HG03457 (cell line): ENCODE results near the gene SKP1.

ENCODE experiments used
- ATAC-seq: cut with Tn5 transposase; IDR thresholded peaks from one replicate; pipeline ENCODE4 v1.9.1; 2021; ENCODE audit warnings: moderate number of reproducible peaks; ENCODE audit not compliant: unreplicated experiment

Gene SKP1

GRCh38 chr5:134130239-134130945 is 46.4 kb downstream of the SKP1 start:
- no peak for ATAC-seq

- ATAC-seq, result no peak
Observed at GRCh38 chr5:134129411-134130238, 47.1 kb downstream of the SKP1 start.

GRCh38 chr5:134128648-134128995 is 48.1 kb downstream of the SKP1 start:
- no peak for ATAC-seq

DNA sequence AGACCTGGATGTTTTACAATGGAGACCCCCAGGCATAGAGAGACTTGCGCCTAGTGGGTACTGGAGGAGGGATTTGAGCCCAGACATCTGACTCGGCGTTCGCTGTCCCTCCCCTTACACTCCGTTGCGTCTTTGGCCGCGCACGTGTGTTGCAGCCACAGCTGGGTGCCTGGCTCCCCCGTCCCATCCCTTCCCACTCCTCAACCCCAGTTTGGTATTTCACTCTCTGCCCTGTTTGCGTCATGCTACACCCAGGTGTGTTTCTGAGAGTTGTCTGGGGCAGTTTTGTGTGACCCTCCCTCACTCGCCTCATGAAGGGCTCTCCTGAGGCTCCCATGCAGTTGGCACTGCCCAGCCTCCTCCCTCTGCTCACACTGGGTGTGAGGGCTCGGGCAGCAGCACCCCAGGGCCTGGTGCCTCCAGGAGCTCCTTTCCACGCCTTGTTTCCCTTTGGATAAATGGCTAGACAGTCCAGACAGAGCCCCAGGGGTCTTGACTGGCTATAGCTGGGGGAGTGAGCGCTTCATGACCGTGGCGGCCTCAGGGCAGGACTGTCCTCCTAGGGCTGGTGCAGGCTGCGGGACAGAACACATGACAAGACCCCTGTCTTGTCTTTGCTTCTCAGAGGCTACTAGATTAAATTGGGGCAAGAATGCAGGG is 48.6 kb downstream of the SKP1 start:
- ATAC-seq, result no peak

DNA sequence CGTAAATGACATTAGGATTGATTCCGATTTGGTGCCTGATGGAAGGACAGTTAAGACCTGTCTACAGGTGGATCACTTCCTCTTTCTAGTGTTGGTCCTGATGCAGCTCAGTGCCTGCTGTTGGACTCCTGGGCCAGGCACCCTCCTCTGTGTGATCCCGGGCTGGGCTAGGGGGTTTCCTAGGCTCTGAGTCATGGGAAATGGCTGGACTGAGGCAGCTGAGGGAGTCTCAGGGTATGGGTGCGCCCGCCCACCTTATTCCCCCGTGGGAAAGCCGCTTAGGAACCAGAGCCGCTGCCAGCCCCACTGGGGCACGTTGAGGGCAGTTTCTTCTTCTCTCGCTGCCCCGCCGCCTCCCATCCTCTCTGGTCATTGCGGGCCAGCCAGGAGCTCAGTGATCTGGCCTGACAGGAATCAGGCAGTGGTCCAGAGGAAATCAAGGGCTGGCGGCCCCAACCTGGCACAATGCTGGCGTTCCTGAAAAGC is 49.3 kb downstream of the SKP1 start:
- ATAC-seq, result no peak

DNA sequence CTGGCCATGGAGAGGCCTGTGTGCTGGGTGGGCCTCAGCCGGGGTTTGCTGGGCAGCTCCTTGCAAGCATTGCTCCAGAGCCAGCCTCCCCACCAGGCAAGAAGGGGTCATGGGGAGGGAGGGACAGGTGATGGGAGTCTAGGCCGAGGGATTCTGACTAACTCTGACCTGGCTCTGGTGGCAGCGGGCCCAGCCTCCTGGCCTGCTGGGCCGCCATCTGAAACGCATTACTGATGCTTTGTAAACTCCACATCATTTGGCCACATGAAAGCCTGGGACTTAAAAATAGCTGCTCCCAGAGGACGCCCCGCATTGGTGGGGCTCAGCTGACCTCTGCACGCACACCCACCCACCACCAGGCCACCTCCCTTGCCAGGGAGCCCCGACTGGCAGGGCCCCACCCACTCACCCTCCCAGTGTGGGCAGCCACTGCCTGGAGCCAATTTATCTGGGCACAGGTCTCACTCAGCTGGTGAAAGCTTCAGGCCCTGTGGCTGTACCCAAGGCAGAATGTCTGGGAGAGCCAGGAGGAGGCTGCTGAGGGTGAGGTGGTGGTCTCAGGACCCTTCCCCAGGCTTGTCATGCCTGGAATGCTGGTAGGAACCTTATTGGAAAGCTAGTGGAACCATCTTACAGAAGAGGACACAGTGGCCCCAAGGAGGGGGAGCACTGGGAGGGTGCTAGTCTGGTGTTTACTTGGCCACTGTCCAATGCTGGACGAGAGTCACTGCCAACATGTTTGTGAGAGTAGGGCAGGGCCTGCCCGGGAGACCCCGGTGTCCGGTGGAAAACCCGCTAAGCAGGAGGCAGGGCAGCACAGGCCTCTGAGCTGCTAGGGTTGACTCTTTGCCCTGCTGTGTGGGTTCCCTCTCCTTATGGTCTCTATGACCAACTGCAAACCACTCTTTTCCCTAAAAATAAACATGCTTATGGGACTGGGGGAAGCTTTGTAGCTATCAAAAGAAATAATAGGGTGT is 51.4 kb downstream of the SKP1 start:
- ATAC-seq, result no peak

- ATAC-seq, result no peak
Observed at GRCh38 chr5:134124289-134125038, 52.3 kb downstream of the SKP1 start.

DNA sequence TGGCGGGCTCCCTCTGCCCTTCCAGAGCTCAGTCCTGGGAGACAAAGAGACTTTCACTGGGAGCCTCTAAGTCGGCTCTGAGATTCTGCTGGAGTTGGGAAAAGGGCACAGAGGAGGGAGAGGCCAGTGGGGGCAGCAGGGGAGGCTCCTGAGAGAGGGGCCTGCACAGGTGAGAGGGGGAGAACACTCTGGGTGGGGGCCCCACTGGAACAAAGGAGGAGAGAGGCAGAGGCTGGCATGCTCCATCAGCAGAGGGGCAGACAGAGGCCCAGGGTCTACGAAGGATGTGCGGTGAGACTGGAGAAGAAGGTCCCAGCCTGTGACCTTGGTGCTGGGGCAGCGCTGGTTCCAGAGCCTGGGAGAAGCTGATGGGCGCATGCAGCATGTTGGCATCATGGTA is 53.4 kb downstream of the SKP1 start:
- ATAC-seq, result no peak

DNA sequence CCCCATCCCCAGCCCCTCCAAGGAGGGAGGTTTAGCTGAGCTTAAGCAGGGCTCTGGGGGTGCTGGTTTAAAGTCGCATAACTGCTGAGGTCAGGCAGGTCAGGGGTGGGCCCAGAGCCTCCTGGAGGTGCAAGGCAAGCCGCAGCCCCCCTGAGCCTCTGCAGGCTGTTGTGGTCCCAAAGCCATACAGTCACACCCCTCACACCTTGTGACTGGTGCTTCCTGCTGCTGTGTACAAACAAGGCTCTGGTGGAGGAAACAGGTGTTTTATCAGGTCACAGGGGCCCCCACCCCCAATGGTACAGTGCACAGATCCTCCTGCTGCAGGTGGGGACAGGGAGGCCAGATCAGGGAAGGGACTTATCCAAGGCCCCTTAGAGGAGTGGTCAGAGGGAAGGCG is 54.2 kb downstream of the SKP1 start:
- no peak for ATAC-seq

DNA sequence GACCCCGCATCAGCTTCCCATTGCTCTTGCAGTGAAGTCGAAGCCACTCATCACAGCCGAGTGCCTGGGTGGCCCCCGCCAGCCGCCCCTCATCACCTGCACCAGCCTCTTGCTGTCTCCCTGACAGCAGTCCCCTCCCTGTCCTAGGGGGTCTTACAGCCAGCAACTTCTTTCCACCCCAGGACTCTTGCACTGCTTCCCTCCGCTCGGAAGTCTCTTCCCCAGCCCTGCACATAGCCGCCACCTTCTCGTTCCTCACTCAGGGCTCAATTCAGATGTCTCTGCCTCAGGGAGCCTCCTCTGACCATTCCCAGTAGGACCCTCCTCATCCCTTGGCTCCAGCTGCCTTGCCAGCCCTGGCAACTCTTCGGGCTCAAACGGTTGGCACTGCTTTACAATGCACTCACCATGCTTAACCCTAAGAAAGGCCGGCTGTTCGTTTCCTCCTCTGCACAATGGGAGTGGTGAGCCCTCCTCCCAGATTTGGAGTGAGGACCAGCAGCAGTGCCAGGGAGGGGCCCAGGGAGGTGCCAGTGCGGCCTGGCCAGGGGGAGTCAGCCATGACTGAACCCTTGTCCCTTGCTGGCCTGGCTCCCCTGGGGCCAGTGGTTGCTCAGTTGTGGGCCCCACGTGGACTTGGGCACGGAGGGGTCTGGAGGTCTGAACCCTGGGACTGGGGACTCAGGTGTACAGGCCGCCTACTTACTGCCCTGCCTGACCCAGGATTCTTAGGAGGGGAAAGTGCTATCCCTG is 56.2 kb downstream of the SKP1 start:
- no peak for ATAC-seq

DNA sequence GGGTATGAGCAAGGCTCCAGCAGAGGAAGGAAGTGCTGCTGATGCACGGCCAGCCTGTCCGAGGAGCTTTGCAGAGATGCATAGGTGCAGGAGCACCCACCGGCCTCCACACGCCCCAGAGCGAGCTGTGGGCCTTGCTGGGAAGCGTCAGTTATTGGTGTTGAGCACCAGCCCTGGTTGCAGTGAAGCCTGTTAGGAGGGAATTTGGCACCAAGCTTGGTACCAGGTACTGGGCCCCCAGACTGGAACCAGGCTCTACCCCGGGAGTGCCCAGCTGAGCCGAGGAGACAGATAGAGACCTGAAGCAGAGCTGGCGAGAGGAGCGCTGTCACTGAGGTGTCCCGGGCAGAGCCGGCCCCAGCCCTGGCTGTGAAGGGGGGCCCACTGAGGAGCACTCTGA is 57.0 kb downstream of the SKP1 start:
- ATAC-seq, result no peak

- no peak for ATAC-seq
Observed at GRCh38 chr5:134118212-134118835, 58.4 kb downstream of the SKP1 start.

DNA sequence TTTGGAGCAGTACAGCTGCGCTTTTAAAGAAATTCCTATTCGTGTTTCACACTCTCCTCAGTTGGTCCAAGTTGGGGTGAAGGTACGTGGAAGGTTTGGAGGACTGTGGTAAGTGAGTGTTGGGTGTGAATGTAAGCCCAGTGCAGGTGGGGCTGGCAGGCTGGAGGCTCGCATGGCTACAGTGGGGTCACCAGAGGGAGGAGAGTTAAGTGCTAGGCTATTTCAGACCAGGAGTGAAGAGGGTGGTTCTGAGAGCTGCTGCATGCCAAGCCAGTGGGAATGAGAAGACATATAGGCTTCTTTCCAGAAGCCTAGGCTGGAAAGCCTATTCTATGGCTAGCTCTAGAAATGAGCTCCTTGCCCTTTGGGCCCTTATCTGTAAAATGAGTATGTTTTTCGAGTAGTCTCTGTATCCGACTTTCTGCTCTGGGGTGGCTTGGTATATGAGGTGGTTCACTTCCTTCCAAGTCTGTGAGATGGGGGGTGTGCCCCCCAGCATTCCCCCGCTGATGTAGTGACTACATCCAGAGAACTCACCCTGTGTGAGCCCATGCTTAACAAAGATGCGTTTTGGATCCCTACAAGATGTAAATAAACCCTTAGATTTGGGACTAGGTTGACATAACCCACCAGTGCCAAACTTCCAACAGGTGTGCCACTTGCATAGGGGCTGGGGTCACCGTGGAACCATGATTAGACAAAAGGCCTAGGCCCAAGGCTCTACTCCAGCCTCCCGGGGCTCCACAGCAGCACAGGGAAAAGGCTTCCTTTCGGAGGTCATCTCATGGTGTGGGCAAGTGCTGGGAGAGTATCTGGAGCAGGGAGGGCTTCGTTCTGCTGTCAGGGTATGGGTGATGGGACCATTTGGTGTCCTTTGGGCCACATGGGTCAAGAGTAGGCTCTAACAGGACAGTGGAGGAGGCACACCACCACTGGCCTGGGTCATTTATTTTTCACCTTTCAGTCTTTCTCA is 59.7 kb downstream of the SKP1 start:
- no peak for ATAC-seq

GRCh38 chr5:134116286-134116685 is 60.5 kb downstream of the SKP1 start:
- no peak for ATAC-seq

DNA sequence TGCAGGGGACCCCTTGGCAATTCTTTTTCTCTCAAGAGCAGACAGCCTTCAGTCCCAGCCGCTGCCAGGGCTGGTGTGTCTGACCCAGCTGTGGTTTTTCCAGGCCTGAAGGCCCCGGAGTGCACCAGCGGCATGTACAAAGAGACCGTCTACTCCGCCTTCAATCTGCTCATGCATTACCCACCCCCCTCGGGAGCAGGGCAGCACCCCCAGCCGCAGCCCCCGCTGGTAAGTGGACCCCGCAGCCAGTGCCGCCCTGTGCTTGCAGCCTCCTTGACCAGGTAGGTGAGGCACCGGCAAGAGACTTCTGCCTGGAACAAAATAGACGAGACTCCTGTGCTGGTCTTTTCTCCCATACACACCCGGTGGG is 61.0 kb downstream of the SKP1 start:
- no peak for ATAC-seq

DNA sequence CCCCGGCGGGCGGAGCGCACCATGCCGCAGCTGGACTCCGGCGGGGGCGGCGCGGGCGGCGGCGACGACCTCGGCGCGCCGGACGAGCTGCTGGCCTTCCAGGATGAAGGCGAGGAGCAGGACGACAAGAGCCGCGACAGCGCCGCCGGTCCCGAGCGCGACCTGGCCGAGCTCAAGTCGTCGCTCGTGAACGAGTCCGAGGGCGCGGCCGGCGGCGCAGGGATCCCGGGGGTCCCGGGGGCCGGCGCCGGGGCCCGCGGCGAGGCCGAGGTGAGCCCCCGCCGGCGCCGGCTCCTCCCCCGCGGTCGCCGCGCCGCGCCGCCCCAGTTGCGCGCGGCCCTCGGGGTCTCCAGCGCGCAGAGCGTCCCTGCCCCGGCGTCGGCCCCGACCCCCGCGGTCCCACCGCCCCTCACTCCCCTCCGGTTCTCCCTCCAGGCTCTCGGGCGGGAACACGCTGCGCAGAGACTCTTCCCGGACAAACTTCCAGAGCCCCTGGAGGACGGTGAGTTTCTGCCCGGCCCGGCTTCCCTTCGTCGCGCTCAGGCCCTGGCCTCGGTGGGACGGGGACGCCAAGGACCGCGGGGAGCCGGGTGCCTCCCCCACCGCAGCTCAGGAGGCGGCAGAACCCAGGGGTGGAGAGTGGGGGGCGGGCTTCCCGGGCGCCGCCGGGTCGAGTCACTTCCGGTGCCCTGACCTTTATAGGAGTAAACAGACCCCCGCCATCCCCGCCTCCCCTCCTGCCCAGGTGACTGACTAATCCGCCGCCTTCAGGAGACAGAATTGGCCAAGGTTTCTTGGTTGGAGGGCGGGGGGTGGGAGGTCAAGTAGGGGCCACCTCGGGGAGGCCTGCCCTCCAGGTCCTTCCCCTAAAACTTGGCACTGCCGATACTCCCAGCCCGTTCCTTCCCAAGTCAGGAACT is 61.6 kb downstream of the SKP1 start:
- ATAC-seq, result no peak
